ENCODE results near the gene NPSR1.
"Not testable (repeated sequence)": the region's sequence is repeated elsewhere in the genome, so short reads cannot be mapped to it uniquely, and the experiment has no call there.

The NPSR1 gene

GRCh38 chr7:34757570-34758110, 99.6 kb downstream of the NPSR1 start:
- no peak for DNase-seq

DNA sequence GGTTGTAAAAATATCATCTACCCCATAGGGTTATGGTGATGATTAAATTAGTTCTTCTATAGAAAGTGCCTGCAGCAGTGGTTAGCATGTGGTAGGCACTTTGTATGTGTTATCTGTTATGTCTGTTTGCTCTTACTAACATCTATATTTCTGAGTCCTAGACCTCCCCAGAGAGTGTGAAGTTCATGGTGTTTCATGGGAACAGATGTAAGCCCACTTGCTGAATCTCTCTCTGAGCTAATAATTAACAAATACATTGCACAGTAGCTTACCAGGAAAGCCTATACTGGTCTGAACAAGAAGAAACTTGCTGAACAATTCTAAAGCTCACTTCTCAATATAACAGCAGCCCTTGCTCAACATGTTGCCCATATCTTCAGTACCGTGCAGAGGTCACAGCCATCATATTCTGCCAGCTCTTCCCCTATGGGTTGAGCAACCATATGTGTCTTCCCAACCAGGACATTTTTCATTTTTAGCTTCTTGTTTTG, 100.1 kb downstream of the NPSR1 start:
- no peak for DNase-seq

DNA sequence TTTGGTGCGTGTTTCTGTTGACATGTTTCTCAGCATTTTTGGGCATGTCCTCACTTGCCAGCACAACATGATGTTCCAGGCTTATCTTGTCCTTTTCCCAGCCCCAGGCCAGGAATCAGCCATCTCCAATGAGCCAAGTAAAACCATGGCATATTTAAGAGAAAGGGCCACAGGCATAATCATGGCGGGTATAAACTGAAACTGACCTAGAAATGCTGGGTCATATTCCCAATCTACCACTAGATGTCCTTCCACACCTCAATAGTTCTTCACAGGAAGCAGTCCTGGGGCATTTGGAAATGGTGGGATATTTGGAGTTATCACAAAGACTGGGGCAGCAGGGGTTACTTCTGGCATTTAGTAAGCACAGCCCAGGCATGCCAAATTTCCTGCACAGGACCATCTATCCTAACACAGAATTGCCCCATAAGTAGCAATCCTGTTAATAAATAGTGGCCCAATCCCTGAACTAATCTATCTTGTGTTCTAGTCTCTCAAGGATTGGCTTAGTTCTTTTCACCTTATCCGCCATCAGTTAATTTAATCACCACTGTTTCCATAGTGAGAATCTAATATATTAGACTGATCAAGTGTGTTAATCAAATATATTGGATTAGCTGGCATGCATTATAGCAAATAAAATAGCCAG, 101.6 kb downstream of the NPSR1 start:
- DNase-seq, result peak in 1 of 58 donors; percentile 11

DNA sequence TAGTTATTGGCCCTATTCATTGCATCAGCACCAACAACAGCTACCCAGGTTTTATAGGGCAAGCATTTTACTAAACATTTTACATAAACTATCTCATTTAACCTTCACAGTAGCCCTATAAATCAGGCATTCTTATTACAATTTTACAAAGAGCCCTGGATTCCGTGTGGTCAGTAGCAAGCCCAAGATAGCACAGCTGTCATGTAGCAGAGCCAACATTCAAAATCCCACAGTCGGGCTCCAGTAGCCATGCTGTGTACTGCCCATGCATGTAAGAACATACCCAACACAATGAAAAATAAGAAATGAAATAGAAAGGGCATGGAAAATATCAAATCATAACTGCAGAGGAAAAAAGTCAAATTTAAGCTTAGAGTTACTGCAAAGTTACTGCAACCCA, 102.3 kb downstream of the NPSR1 start:
- no peak for DNase-seq

- no peak for DNase-seq
These were observed 103.2 kb downstream of the NPSR1 start for GRCh38 chr7:34761206-34761605.

- DNase-seq, result no peak
These were observed 103.6 kb downstream of the NPSR1 start for GRCh38 chr7:34761627-34762026.

DNA sequence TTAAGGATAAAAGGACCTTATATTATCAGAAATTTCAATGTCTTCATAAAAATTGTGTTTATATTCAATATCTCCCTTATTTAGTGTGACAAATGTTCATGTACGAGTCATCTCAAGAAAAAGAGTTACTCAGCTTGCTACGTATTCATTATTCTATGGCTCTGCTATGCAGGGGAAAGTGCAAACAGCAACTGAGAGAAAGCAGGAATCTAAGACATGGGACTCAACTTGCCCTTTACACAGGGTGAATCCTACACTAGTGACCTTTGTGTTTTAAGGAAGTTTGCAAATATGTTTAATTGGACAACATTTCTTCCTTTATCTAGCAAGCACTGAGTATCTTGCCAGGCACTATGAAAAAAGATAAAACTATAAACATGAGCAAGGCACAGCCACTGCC, 104.7 kb downstream of the NPSR1 start:
- DNase-seq, result no peak

GRCh38 chr7:34772296-34772938, 114.4 kb downstream of the NPSR1 start:
- no peak for DNase-seq

DNA sequence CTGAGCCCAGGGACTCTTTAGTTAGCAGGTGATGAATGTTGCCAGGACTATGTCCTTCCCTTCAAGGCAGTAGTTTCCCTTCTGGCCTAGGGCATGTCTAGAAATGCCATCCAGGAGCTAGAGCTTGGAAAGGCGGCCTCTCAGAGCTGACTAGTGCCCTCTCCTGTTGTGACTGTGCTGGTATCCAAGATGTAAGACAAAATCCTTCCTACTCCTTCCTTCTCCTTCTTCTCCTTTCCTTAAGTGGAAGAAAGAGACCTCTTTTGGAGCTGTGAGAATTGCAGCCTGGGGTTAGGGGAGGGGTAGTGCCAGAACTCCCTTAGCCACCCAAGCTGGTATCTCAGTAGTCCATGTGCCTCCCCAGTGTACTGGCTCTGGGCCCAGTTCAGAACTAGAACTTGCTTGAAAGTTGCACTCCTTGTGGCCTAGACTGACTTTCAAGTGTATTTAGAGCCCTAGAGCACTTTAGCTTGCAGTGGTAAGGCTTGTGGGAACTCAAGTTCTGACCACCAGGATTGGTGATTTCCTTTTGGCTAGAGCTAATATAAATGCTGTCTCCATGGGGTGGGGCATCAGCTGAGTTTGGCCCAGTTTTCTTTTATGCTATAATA, 118.8 kb downstream of the NPSR1 start:
- DNase-seq, result no peak

DNA sequence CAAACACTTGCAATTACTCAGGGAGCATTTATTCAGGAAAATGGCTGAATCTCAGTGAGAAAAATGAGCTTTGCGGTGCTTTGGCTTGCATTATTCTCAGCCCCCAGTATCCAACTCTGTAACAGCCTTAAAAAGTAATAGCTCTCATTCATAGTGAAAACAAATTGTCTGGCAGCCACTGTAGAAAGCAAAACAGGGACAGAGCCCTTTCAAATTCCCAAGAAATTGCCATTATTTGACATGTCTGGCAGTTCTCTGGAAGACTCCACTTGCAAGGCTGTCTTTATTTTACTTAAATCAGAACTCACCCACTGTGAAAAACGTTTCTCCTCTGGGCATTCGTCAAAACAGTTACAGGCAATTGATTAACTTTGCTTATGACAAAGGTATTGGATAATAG, 122.5 kb downstream of the NPSR1 start:
- no peak for DNase-seq

DNA sequence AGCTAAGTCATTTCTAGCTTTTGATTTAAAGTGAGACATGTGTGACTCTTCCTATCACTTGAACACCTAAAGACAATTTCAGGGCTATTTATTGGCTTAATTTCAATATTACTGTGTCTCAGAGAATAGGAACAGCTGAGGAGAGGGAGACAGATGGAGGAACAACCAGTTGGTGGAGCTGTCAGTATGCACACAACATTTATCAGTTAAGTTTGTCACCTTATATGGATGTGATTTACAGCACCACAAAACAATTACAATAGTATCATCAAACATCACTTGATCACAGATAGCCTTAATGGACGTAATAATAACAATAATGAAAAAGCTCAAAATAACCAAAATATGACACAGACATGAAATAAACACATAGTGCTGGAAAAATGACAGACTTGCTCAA, 129.6 kb downstream of the NPSR1 start:
- DNase-seq, result no peak

- DNase-seq, result no peak
These were observed 148.8 kb downstream of the NPSR1 start for GRCh38 chr7:34806831-34807230.

DNA sequence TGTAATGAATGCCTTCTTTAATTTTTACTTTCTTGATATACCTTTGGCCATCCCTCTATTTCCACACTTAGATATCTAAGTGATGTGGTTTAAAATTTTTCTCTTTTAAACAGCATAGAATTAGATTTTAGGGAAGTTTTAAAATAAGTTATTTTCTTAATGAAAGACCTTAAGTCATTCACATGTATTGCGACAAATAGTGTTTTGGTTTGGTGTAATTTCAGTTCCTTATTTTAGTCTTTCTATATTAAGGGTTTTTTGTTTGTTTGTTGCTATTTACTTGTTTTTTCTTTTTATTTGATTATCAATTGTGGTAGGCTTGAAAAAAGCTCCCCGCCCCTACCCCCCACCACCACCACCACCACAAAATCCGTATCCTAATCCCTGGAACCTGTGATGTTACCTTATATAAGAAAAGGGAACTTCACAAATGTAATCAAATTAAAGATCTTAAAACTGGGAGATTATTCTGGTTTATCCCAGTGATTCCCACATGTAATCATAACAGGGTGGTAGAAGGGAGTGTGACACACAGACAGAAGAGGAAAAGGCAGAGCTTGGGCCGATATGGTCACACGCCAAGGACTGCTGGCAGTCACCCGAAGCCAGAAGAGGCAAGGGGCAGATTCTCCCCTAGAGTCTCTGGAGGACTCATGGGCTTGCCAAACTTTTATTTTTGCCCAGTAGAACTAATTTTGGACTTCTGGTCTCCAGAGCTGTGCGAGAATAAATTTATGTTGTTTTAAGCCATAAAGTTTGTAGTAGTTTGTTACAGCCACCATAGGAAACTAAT, 149.7 kb downstream of the NPSR1 start:
- DNase-seq, result no peak

DNA sequence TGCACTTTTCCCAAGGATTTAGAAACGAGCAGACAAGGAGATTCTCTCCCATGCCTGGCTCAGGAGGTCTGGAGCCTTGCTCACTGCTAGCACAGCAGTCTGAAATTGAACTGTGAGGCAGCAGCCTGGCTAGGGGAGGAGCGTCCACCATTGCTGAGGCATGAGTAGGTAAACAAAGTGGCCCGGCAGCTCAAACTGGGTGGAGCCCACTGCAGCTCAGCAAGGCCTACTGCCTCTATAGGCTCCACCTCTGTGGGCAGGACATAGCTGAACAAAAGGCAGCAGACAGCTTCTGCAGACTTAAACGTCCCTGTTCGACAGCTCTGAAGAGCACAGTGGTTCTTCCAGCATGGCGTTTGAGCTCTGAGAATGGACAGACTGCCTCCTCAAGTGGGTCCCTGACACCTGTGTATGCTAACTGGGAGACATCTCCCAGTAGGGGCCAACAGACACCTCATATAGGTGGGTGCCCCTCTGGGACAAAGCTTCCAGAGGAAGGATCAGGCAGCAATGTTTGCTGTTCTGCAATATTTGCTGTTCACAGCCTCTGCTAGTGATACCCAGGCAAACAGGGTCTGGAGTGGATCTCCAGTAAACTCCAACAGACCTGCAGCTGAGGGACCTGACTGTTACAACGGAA, 156.3 kb downstream of the NPSR1 start:
- not testable (repeated sequence) for DNase-seq

DNA sequence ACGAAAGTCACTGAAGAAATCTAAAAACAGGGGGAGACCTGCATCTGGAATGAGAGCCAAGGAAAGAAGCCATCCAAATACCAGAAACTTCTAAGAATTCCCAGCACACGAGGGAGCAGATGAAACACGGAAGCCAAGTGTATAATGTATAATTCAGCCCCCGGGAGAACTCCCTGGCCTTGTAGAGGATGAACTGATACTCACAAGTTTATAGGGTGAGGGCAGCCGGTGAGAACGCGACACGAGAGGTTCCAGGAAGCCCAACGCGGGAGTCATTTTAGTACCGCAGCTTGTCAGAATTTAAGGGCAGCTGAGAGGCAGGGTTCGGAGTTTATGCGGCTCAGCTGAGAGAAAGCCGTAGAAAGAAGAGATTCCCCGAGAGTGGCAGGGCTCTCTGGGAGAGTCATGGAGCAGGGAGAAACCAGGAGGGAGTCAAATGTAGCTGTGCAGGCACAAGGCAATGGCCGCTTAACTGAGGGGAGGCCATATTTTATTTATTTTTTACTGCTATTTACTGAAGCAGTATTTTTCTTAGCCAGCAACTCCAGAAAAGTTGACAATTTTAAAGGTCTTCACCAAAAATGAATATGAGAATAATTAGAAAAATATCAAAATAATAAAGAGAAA, 164.0 kb downstream of the NPSR1 start:
- no peak for DNase-seq

- DNase-seq, result peak in 28 of 58 donors; percentile 3 to 64 (median 20)
These were observed 165.7 kb downstream of the NPSR1 start for GRCh38 chr7:34823650-34824258.

GRCh38 chr7:34825221-34825620, 167.2 kb downstream of the NPSR1 start:
- DNase-seq, result no peak

GRCh38 chr7:34830390-34830789, 172.4 kb downstream of the NPSR1 start:
- no peak for DNase-seq

DNA sequence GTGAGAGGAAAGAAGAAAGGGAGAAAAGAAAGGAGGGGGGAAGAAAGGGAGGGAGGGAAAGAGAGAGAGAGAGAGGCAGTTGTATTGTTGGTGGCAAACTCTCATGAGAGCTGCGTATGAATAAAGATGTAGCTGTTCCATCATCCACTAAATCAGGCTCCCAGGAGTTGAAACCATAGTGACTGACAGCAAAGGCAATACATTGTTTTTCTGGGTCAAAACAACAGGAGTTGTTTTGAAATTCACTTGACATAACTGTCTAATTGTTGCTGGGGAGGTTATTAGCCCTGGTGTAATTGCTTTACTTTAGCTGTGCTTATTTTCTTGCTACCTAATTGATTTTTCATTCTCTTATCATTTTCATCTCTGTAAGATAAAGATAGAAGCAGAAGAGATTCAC, 173.4 kb downstream of the NPSR1 start:
- no peak for DNase-seq

- no peak for DNase-seq
These were observed 174.0 kb downstream of the NPSR1 start for GRCh38 chr7:34832020-34832419.
